Natural killer cell (primary cell): Measurements from ENCODE around the gene NKTR. TPM values are rescaled to one million over a fixed set of nuclear protein-coding genes. Genes with fewer than 3 reads are reported as not detected.

ENCODE experiments used
- ATAC-seq, 3 donors: fragments of 150-1000 bp in 2 of 3; fragments of 200-7000 bp in 1 of 3; cut with Tn5 transposase; 1 replicate in 1 of 3; 2 replicates in 2 of 3; pipeline ENCODE4 v1.10.0; 2021; ENCODE audit warnings: mild to moderate bottlenecking in 2 of 3, moderate library complexity in 2 of 3
- DNase-seq, 2 donors: peaks; one replicate each; pipeline versions ENCODE4 v3.0.0 to v3.0.0-alpha.2; 2013 to 2021; ENCODE audit warnings: mixed read lengths in 1 of 2
- H3K27ac ChIP-seq: one replicate; pipeline ENCODE4 v1.5.1; 2013; ENCODE audit warnings: mild to moderate bottlenecking, low read length
- H3K27me3 ChIP-seq: one replicate; pipeline ENCODE4 v1.6.1; 2013; ENCODE audit warnings: low read length; ENCODE audit not compliant: control insufficient read depth, insufficient read depth
- H3K36me3 ChIP-seq: one replicate; pipeline ENCODE4 v1.6.1; 2013; ENCODE audit warnings: low read length; ENCODE audit not compliant: control insufficient read depth, insufficient read depth
- H3K4me1 ChIP-seq: one replicate; pipeline ENCODE4 v1.6.1; 2013; ENCODE audit warnings: low read length; ENCODE audit not compliant: control insufficient read depth, insufficient read depth
- H3K4me3 ChIP-seq: one replicate; pipeline ENCODE4 v1.5.1; 2013; ENCODE audit warnings: low read length
- H3K9me3 ChIP-seq: one replicate; pipeline ENCODE4 v1.6.1; 2013; ENCODE audit warnings: low read length; ENCODE audit not compliant: control insufficient read depth, insufficient read depth
- H3K27ac Mint-ChIP-seq, 2 donors: one replicate each; pipeline ENCODE4 v1.8.0; 2022; ENCODE audit warnings: mild to moderate bottlenecking in 2 of 2, mixed read lengths in 2 of 2, moderate library complexity in 1 of 2
- H3K27me3 Mint-ChIP-seq, 2 donors: one replicate each; pipeline ENCODE4 v1.8.0; 2022; ENCODE audit warnings: low read depth in 2 of 2, mixed read lengths in 2 of 2
- H3K36me3 Mint-ChIP-seq: one replicate; pipeline ENCODE4 v1.8.0; 2022; ENCODE audit warnings: mixed read lengths
- H3K4me1 Mint-ChIP-seq, 2 donors: one replicate each; pipeline ENCODE4 v1.8.0; 2022; ENCODE audit warnings: mixed read lengths in 2 of 2
- H3K4me3 Mint-ChIP-seq: one replicate; pipeline ENCODE4 v1.8.0; 2022; ENCODE audit warnings: mild to moderate bottlenecking, moderate library complexity, mixed read lengths
- H3K9me3 Mint-ChIP-seq, 2 donors: one replicate each; pipeline ENCODE4 v1.8.0; 2022; ENCODE audit warnings: mixed read lengths in 2 of 2
- WGBS: methylation state at CpG from one replicate; pipeline ENCODE4 v1.1.7; 2013; ENCODE audit warnings: missing lambda C conversion rate; ENCODE audit not compliant: insufficient coverage; 5-methylcytosine and 5-hydroxymethylcytosine counted together
- intact Hi-C: fragments of 100-400 bp; cut with micrococcal nuclease; formaldehyde crosslinking; loops from one replicate; pipeline ENCODE4 v1.14.2; 2022
- total RNA-seq, 4 donors: library from RNA; stranded (reverse); fragments of 120-200 nt in 1 of 4; gene quantifications; one replicate each; pipeline versions ENCODE4 v1.2.3 to v1.2.4, GENCODE V29; 2013 to 2022
- TF ChIP-seq, protein P1 (sequence below): fragments of 200-600 bp; IDR thresholded peaks from one replicate; pipeline ENCODE4 v1.8.0; 2022; ENCODE audit warnings: antibody characterized with exemption

The NKTR gene
- total RNA-seq, 3 donors from 2014 or later (not counting 1 experiment from before 2014, with no cell fraction given): 212 to 252 (median 217) TPM

DNA sequence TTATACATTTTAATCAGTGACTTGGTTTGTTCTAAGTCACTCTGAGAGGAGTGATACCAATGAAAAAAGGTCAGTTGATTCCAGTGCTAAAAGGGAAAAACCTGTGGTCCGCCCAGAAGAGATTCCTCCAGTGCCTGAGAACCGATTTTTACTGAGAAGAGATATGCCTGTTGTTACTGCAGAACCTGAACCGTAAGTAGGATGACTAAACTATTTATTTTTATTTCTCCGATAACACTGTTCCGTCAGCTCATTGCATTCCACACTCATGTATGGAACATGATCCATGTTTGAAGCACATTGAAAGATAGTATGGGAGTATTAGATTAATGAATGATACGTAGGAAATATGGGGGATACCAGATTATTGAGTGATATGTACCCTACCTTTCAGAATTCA, 33.1 kb downstream of the NKTR start:
- DNase-seq (no peak), ATAC-seq (no peak)
- H3K36me3 Mint-ChIP-seq: peaks cover 7% of the 10 kb centered on the region
- no peak overlapping the region for H3K27ac Mint-ChIP-seq
- peaks cover 0 to 5% of the 10 kb centered on the region in 2 donors for H3K4me1 Mint-ChIP-seq
- Histone ChIP-seq H3K27ac (no peak overlapping the region), H3K4me3 (no peak overlapping the region), H3K9me3 (no peaks in the 10 kb centered on the region), H3K36me3 (peaks cover 84% of the 10 kb centered on the region), H3K27me3 (no peaks in the 10 kb centered on the region), H3K4me1 (no peaks in the 10 kb centered on the region)
- H3K27me3 Mint-ChIP-seq: no peaks in the 10 kb centered on the region
- WGBS: over 99% methylated on average over 6 of the region's 6 CpGs
- H3K9me3 Mint-ChIP-seq: no peaks in the 10 kb centered on the region
- intact Hi-C loops: no loop called here
- TF ChIP-seq, protein P1, sequence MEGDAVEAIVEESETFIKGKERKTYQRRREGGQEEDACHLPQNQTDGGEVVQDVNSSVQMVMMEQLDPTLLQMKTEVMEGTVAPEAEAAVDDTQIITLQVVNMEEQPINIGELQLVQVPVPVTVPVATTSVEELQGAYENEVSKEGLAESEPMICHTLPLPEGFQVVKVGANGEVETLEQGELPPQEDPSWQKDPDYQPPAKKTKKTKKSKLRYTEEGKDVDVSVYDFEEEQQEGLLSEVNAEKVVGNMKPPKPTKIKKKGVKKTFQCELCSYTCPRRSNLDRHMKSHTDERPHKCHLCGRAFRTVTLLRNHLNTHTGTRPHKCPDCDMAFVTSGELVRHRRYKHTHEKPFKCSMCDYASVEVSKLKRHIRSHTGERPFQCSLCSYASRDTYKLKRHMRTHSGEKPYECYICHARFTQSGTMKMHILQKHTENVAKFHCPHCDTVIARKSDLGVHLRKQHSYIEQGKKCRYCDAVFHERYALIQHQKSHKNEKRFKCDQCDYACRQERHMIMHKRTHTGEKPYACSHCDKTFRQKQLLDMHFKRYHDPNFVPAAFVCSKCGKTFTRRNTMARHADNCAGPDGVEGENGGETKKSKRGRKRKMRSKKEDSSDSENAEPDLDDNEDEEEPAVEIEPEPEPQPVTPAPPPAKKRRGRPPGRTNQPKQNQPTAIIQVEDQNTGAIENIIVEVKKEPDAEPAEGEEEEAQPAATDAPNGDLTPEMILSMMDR: no peak
- H3K4me3 Mint-ChIP-seq: no peak overlapping the region

DNA sequence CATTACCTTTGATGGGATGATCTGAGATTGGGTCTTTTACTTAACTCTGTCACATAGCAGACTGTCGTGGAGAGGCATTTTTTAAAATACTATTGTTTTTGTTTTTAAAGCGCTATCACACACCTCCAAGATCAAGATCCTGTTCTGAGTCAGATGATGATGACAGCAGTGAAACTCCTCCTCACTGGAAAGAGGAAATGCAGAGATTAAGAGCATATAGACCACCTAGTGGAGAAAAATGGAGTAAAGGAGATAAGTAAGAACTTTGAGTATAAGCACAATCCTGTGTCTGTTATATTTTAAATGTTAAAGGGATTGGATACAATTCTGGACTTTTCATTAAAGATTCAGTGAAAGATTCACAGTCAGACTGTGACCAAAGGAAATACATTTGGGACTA, 34.6 kb downstream of the NKTR start:
- H3K4me1 Mint-ChIP-seq: peaks cover 0 to 5% of the 10 kb centered on the region in 2 donors
- Histone ChIP-seq H3K9me3 (no peaks in the 10 kb centered on the region), H3K27me3 (no peaks in the 10 kb centered on the region), H3K36me3 (peaks cover 90% of the 10 kb centered on the region), H3K4me1 (peaks cover 7% of the 10 kb centered on the region), H3K4me3 (no peak overlapping the region), H3K27ac (no peak overlapping the region)
- intact Hi-C loops: loop anchor here (5.0 kb wide), 1 partner anchor 33 kb away; the partner anchor contains the start of gene NKTR
- H3K27ac Mint-ChIP-seq: peak overlapping the region in 1 of 2 donors; percentile 15
- no peaks in the 10 kb centered on the region for H3K27me3 Mint-ChIP-seq
- H3K4me3 Mint-ChIP-seq: no peak overlapping the region
- peaks cover 7% of the 10 kb centered on the region for H3K36me3 Mint-ChIP-seq
- DNase-seq (peak in 1 of 2 donors; percentile 45), ATAC-seq (peak in 1 of 3 donors; percentile 25)
- TF ChIP-seq, protein P1: no peak
- no peaks in the 10 kb centered on the region for H3K9me3 Mint-ChIP-seq
- no CpG with 5 or more reads among the region's 2 CpGs for WGBS

DNA sequence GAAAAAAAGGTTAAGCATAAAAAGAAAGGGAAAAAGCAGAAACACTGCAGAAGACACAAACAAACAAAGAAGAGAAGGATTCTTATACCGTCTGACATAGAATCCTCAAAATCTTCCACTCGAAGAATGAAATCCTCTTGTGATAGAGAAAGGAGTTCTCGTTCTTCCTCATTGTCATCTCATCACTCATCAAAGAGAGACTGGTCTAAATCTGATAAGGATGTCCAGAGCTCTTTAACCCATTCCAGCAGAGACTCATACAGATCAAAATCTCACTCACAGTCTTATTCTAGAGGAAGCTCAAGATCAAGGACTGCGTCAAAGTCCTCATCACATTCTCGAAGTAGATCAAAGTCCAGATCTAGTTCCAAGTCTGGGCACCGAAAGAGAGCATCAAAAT, 36.5 kb downstream of the NKTR start:
- WGBS: 96% methylated on average over 4 of the region's 6 CpGs
- H3K4me1 Mint-ChIP-seq: peaks cover 10 to 13% of the 10 kb centered on the region in 2 donors
- H3K9me3 Mint-ChIP-seq: no peaks in the 10 kb centered on the region
- intact Hi-C loops: loop anchor here (5.0 kb wide), 1 partner anchor 35 kb away; the partner anchor contains the start of gene NKTR
- Histone ChIP-seq H3K27ac (no peak overlapping the region), H3K4me3 (no peak overlapping the region), H3K27me3 (no peaks in the 10 kb centered on the region), H3K36me3 (peaks cover 82% of the 10 kb centered on the region), H3K4me1 (peaks cover 7% of the 10 kb centered on the region), H3K9me3 (no peaks in the 10 kb centered on the region)
- TF ChIP-seq, protein P1: no peak
- H3K4me3 Mint-ChIP-seq: no peak overlapping the region
- DNase-seq (no peak), ATAC-seq (no peak)
- H3K36me3 Mint-ChIP-seq: peaks cover 15% of the 10 kb centered on the region
- H3K27me3 Mint-ChIP-seq: no peaks in the 10 kb centered on the region
- no peak overlapping the region for H3K27ac Mint-ChIP-seq

DNA sequence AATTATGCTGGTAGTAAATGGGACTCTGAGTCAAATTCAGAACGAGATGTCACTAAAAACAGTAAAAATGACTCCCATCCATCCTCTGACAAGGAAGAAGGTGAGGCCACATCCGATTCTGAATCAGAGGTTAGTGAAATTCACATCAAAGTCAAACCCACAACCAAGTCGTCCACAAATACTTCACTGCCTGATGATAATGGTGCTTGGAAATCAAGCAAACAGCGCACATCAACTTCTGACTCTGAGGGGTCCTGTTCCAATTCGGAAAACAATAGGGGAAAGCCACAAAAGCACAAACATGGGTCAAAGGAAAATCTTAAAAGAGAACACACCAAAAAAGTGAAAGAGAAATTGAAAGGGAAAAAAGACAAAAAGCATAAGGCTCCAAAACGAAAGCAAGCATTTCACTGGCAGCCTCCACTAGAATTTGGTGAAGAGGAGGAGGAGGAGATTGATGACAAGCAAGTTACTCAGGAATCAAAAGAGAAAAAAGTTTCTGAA, 37.9 kb downstream of the NKTR start:
- no peaks in the 10 kb centered on the region for H3K9me3 Mint-ChIP-seq
- peaks cover 20% of the 10 kb centered on the region for H3K36me3 Mint-ChIP-seq
- DNase-seq (peak in 1 of 2 donors; percentile 67), ATAC-seq (peak; percentile 58 to 78 (median 72))
- intact Hi-C loops: loop anchor here (5.0 kb wide), 1 partner anchor 36 kb away; the partner anchor contains the start of gene NKTR
- no peak overlapping the region for H3K4me3 ChIP-seq
- peaks cover 7% of the 10 kb centered on the region for H3K4me1 ChIP-seq
- WGBS: 64% methylated on average over 6 of the region's 6 CpGs
- H3K4me3 Mint-ChIP-seq: no peak overlapping the region
- TF ChIP-seq, protein P1: no peak
- peaks cover 81% of the 10 kb centered on the region for H3K36me3 ChIP-seq
- no peaks in the 10 kb centered on the region for H3K27me3 Mint-ChIP-seq
- H3K27ac ChIP-seq: peak overlapping the region; percentile 78
- peaks cover 10 to 13% of the 10 kb centered on the region in 2 donors for H3K4me1 Mint-ChIP-seq
- no peaks in the 10 kb centered on the region for H3K9me3 ChIP-seq
- H3K27me3 ChIP-seq: no peaks in the 10 kb centered on the region
- H3K27ac Mint-ChIP-seq: no peak overlapping the region
